AG08395 (cell line): ENCODE data around the gene PTPRD.

Source experiments
- DNase-seq: peaks from one replicate; pipeline ENCODE4 v3.0.0; 2012; ENCODE audit warnings: mixed read lengths, low spot score

The PTPRD gene

DNA sequence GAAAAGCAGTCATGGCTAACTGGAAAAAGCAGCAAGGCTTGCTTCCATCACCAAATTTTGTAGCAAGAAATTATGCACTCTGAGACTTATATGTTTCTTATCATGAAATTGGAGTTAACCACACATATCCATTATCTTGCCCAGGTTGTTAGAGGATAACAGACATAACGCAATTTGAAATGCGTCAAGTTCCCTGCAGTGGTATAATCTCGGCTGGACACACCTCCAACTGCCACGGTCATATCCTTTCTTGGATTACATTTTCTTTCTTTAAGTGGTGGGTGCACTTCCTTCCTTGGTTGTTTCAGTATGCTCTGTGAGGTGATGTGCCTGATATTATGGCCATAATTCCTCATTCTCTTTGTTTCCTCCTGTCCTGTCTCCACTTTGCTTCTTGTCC lies 2118.2 kb downstream of the PTPRD start:
- no peak for DNase-seq

DNA sequence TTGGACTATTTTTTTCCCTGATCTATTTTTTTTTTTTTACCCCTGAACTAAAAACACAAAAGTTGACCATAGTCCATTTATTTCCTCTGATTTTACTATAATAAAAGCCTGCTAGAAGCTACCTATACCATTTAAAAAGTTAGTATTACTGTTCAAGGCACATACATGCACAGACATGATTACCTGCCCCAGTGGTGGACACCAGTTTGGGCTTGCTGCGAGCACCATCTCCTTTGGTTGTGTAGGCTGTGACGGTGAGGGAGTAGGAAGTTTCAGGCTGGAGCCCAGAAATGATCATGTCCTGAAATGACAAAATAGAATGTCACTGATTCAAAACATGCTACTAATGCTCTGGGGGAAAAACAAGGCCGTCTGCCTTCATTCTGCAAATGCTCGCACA lies 2120.1 kb downstream of the PTPRD start:
- DNase-seq = no peak

DNA sequence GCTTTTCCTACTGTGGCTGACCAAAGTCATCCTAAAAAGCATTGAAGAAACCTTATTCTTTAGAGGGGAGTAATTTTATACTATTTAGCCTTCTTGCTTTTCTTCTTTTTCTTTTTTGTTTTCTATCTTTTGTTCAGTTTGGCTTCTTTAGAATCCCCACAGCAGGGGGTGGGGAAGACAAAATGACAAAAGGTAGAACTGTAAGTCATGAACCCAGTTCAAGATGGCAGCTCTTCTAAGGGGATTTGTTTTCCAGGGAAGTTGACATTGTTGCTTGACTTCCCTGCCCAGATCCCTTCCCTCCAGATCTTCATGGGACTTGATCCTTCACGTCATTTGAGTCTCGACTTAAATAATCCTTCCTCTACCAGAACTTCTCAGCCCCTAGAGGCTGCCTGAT lies 2120.8 kb downstream of the PTPRD start:
- no peak for DNase-seq

DNA sequence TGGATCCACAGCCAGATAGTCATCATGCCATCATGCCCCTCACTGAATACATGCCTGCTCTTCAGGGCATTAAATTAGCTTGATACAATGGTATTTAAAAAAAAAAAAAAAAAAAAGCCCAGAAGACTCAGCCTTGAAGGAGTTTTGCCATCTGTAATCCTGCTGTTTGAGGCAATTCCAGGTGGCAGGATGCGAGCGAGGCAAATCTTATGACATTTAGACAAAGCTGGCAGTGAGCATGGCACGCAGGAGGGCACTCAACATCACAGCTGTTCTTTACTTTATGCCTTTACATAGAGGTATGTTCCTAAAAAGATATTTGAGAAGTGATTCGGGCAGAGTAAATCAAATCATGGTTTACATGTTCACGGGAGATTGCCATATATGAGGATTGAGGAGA lies 2121.2 kb downstream of the PTPRD start:
- DNase-seq = no peak

DNA sequence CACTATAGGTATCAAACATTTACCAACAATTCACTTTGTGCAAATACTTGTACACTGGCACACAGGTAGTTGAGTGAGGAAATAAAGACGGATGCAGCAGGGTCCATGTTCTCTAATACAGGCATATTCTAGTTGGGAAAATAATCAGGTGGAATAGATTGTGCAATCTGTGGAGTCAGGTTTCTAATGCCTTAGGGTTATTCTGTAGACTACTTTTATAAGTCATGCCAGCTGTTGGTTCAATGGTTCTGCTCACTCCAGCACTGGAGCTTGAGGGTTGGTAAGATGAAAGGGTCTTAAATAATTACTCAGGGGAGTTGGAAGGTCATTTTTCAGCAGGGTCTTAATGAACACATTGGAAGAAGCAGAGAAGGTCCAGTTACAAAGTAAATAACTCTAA lies 2123.0 kb downstream of the PTPRD start:
- DNase-seq = no peak

DNA sequence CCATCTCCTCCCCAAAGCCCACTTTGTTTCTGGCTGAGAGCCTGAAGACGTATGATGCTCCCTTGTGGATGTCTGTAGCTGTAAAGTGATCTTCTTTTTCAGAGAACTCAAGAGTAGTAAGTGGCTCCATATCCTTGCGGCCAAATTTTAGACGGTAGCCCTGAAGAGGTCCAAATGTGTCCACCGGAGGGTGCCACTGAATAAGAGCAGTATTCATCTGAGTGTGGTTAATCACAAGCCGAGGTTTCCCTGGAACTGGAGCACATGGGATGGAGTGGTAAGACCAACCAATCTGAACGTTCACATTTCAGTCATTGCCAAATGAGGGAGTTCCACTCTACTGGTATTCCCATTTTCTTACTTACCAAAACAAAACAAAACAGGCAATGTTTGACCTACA lies 2126.7 kb downstream of the PTPRD start:
- DNase-seq = no peak

DNA sequence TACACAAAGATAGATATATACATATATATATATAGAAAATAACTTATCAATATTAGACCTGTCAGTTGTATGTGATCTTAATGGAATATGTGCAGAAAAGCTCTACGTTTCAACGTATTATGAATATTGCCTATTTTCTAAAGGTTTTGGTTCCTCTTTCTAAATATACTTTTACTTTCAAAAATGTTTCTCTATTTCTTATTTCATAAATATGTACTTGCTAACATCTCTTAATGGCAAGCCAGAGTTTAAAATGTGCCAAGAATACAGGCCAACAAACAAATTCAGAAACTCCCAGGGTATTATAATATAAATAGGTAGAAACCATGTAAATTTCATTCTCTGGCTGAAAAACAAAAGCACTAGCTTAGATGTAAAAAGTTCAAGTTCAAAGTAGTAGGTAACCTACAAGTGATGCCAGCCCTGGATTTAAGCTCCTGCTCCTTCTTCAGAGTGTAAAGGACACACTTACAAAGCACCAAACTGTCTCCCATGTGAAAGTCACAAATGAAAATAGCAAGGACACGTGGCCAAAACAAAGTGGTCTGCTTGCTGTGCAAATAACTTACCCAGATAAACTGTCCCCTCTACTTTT lies 2128.1 kb downstream of the PTPRD start:
- no peak for DNase-seq

DNA sequence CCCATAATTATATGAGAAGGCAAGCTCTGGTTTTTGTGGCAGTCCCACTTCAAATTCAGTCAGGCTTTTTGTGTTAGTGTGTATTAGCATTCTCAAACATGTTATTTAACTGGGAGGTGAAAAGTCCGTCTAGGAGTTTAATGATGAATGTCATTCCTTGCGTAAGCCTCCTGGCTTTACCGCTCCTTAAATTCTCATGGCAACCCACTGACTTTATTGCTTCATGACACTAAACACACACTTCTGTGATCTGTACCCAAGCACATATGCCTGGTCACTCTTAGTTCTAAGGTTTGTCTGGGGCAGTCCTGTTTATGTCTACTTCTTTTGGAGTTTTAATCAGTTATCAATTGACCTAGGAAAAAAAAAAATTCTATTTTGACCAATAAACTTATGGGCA lies 2135.4 kb downstream of the PTPRD start:
- DNase-seq = no peak

DNA sequence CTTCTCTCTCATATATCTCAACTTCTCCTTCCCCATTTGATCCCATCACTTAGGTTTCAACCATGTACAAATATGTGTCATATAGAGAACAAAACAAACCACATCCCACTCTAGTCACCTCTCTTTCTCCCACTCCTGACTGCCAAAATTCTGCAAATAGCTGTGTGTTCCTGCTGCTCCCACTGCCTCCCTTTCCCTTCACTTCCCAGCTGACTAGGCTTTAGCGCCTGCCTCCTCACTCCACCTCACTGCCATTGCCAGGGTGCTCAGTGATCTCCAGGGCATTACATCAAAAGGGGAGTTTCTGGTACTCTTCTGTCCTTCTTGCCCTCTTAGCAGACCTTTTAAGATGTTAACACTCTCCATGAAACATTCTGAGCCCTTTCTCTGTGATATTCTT lies 2137.9 kb downstream of the PTPRD start:
- DNase-seq = no peak

DNA sequence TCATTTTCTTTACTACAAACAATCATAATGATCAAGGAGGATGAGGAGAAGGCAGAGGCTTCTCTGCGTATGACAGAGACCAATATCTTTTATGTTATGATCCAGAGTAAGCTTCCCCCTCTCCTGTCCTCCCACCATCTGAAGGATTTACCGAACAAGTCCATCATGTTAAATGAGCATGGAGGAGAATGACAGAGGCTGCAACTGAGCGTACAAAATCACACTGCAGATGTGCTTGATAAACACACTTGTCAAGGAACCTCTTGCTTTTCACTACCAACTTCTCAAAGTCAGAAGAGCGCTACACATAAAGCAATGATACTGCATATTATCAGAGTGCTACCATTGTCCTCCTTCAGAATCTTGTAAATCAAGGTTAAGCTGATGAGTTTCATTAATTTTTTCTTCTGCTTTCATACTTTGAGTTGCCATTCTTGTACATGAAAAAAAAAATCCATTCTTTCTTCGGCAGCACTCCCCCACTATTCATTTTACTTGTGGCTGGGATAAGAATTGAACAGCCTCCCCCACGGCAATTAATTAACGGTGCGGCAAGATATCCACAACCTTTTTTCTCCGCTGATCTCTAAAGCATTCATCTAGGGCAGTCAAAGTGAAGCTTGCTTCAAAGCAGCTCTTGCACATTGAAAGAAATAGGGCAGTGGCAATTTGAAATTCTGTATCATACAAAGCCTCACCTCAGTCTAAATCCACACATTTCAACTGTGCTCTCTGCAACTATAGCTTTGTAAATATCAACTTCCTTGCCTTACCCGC lies 2139.4 kb downstream of the PTPRD start:
- no peak for DNase-seq

DNA sequence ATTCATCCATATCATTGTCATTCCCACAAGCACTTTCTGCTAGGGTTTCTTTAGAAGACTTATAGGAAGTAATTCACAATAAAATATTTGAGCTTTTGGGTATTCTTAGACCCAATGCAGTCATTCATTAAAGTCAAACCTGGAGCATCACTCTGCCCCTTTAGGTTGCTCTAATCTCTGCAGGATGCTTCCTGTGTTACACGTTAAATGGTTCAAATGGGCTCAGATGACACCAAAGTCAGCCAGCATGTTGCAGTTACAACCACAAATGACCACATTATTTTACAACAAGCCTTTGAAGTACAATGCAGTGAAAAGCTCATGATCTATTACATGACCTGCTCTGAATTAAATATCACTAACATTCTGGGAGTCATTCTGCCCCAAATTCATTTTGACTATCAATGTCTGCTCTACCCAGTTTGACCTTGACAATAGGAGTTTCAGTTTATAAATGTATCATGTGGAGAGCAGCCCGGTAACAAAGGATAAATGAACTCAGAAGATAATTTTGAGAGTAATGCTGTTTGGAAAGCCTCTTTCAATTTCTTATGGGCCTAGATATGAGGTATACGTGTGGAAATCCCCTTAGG lies 2144.7 kb downstream of the PTPRD start:
- DNase-seq = no peak

DNA sequence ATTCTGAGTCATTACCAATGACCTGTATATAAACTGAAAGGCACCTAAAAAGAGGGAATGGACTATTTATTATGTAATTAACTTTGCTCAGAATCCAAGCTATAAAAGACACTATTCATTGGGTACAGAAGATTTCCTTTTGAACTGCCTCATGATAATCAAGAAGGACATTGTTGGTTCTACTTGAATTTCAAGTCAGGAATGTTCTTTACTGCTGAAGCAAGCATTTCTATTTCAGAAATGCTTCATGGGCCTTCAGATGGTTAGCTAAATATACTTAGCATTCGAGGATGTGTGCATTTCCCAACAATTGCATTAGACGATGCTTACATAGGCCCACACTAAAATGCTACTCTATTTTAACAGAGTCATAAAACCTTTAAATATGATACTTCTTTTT lies 2155.0 kb downstream of the PTPRD start:
- no peak for DNase-seq

DNA sequence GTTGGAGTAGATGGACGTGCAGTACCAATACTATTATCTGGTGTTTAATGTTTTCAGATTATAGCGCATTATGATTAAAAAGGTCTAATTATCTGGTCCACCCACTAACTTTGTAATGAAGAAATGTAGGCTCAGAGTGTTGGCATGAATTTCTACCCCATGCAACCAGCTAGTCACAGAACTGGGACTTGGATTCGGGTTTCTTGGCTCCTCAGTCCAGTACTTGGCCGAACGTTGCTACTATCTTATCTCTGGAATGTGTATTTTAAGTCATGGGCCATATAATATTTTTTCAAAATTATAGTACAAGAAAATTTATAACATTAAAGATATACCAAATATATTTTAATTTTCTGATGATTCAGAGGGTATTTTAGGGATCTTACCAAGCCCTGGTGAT lies 2155.7 kb downstream of the PTPRD start:
- DNase-seq = no peak

DNA sequence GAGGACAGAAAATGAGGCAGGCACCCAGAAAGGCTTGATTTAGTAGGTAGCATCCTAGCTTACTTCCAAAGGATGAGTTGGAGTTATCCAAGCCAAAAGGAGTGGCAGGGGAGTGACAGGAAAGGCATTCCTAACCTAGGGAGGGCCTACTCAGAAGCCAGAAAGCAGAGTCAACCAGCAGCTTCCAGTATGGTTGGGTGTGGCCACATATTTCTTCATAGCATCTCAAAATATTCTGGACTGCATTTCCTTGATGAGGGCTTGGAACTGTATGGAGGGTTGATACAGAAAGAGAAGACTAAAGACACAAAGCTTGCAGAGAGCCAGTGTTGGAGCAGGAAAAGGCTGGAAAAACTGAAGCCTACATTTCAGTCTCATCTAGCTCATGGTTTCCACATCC lies 2156.5 kb downstream of the PTPRD start:
- no peak for DNase-seq

DNA sequence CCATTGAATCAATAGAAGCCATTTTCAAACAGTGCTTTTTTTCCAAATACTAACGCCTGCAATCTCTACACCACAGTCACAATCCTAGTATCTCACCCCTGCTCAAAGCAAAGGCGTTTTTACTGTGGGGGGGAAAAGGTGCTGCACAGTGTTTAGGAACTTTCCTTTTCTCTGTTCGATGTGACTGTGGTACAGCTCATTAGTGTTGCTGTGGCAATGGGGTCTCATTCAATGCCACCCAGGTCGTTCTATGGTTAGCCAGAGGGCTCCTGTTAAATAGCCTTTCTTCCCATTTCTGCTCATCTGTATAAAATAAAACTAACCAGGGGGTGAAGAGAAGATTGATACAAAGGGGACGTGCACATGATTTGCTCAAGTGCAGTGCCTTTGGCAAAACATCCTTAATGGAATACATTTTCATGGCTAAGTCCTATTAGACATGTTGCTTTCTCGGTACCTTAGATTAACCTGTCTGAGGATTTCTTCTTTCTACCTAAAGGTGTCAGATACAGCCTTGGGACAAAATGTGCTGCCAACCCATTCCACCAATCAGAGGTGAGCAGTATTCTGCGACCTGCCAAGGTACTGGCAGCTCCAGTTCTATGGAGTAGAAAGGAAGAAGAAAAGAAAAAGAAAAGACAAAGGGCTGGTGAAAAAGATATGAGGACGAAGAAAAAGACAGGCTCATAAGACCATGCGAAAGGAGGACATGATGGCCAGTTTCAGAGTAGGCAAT lies 2161.8 kb downstream of the PTPRD start:
- no peak for DNase-seq

DNA sequence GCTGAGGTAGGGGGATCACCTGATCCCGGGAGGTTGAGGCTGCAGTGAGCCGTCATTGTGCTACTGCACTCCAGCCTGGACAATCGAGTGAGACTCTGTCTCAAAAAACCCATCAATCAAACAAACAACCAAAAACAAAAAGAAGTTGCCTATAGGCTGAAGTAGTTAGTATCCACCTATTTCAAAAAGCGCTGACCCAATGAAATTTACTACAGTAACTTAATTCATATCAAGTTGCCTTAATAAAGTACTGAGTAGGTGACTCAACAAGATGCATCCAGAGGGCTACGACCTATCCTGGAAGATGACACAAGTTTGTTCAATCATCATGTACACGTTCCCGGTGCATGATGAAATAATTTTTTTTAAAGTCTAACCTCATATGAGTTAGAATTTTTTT lies 2164.6 kb downstream of the PTPRD start:
- no peak for DNase-seq

DNA sequence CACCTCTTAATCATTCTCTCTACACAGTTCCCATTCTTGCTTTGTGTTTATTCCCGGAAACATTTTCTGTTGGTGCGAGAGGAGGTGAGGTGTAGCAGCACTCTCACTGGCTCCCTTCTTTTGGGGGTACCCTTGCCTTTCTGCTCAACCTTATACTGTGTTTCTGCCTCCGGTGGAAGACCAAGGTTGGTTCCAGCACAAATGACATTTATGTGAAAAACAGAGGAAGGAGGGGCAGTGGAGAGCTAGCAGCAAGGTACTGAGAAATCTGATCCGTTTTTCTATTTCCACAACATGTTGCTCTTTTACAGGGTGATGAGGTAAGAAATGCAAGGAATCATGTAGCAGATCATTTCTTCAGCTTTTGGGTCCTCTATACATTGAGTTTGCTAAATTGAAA lies 2165.2 kb downstream of the PTPRD start:
- no peak for DNase-seq

DNA sequence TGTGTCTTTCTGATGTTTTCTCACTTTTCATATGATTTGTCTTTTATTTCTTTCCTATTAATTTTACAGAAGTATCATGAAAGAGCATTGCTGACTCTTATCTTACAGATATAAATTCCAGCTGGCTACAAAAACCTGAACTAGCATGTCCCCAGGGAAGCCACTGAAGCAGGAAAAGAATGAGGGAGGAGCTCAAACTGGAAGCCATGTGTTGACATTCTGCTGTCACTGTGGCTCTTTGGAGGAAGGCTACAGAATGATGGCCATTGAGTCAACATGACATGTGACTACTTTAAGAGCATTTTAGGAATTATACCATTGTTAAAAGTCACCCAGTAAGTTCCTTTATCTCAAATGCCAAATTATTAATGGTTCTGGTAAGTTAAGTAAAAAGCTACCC lies 2174.9 kb downstream of the PTPRD start:
- no peak for DNase-seq

DNA sequence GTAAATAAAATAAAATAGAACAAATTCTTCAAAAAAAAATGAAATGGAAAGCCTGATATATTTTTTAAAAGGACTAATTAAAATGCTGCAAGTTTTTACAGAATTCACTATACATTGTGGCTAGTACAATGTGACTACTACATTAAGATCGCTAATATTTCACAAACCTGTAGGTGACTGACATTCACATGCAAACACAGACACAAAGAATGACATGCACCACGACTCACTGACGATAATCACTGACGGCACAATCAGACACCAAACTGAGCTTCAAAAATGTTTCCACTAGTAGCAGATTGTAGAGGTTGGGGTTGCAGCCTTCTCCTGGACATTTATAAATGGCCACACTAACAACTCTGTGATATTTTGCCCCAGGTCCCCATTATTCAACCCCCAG lies 2175.5 kb downstream of the PTPRD start:
- DNase-seq = no peak

DNA sequence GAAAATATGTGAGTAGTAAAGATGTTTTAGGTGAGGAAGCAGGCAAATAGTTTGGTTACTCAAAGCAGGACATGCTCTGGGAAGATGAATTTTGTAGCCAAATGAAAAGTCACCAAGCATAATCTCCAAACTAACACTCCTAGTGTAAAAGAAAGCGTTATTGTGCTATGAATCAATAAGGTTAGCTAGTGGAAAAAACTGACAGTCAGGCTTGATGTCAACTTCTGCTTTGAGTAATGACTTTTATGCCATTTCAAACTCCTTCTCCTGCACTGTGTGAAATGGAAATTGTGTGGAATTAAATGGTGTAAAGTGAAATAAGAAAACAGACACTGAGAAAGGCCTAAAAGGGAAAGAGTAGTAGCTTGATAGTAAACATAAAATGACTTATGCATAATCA lies 2176.0 kb downstream of the PTPRD start:
- peak; percentile 2 for DNase-seq

DNA sequence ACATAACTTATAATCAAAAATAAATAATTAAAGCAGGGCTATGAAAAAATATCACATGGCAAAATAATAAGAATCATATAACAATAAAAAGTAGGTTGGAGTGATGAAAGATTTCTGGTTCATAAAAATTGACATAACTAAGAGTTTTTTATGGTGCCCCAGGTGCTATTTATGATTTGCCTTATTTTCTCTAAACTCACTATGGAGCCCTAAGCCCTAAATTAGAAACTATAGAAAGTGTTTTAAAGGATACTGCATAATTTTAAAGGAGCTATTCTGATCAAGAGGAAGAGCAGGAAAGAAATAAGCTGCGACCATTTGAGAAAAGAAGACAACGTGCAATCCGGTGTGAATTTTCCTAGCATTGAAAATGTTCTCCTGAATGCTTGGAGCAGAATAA lies 2178.2 kb downstream of the PTPRD start:
- no peak for DNase-seq

DNA sequence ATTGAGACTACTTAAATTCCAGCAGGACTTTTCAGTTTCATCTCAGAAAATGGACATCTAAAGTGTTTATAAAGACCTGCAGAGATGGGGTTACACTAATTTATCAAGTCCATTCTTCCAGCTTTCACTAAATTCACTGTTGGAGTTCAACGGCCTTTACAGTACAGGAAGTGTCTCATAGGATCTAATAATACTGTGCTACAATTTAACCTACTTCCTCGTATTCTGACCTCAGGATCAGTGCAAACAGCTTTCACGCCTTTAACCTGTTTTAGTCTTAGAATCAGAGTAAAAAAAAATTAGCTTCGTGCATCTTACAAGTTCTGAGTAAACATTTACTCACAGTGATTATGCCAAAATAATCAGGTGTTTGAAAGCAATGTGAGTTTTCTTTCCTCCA lies 2180.6 kb downstream of the PTPRD start:
- no peak for DNase-seq

DNA sequence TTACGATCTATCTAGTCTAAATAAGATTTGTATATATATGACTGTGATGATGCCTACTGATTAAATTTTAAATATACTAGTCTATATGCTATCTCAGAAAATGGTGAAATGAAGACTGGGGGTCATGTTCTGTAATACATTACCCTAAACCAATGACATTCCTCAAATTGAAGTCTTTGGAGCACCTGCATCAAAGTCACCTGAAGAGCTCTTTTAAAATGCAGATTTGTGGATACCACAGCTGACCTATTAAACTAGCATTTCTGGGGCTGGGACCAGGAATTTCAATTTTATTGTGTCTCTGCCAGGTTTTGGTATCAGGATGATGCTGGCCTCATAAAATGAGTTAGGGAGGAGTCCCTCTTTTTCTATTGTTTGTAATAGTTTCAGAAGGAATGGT lies 2181.3 kb downstream of the PTPRD start:
- DNase-seq = no peak
